GM21717 (cell line): Measurements from ENCODE around the gene CLDN25.

ENCODE experiments used
- ATAC-seq: cut with Tn5 transposase; IDR thresholded peaks from one replicate; pipeline ENCODE4 v1.9.1; 2021; ENCODE audit warnings: mild to moderate bottlenecking, moderate library complexity; ENCODE audit not compliant: unreplicated experiment

Gene CLDN25

DNA sequence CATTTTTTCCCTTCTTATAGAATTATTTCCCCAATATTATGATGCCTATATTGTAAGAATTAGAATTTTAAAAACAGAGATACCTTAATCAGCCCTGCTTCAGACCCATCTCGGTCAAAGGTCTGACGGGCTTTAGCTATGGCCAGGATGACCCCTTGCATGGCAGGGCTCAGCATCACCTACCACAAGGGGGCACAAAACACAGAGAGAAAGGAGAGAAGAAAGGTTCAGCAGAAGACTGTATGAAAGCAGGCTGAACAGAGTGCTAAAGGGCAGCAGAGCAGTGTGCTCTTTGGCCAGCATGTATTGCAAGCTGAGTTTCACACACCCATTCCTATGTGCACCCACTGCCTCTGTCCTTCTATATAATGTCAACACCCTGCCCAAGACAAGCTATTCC is 26.8 kb downstream of the CLDN25 start:
- ATAC-seq: no peak

GRCh38 chr11:113808931-113809330 is 29.3 kb downstream of the CLDN25 start:
- ATAC-seq: no peak

DNA sequence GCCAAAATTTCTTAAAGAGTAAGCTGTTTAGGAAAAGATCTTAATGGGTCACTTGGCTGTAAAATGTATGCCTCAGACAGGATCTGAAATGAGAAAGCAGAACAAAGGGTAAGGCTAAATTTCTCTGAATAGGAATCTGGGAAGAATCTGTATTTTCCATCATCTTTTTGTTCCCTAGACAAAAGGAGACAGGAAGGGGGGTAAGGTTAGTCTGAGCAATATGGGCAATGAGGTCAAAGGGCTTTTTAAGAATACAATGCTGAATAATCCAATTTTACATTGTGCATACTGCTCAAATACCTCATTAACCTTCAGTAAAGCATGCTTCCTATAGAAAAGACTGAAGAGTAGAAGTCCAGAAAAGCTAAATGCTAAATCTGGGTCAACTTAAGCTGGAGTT is 34.6 kb downstream of the CLDN25 start:
- no peak for ATAC-seq

DNA sequence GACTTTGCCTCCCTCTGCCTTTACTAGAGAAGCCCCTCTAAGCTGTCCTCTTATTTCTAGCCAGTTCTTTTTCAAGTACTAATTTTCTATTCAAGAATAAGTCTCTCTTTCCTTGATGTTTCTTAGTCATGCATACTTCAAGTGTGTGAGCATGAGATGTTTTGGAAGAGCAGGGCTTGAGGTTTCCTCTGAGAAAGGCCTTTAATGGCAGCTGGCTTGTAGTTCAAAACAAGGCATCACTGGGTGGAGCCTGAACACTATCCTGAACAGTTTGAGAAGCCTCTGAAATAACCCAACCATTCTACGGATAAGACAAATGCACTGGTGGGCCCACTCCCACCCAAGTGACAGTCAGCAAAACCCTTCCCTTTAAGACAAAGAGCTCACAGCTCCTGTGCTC is 37.6 kb downstream of the CLDN25 start:
- ATAC-seq: no peak

DNA sequence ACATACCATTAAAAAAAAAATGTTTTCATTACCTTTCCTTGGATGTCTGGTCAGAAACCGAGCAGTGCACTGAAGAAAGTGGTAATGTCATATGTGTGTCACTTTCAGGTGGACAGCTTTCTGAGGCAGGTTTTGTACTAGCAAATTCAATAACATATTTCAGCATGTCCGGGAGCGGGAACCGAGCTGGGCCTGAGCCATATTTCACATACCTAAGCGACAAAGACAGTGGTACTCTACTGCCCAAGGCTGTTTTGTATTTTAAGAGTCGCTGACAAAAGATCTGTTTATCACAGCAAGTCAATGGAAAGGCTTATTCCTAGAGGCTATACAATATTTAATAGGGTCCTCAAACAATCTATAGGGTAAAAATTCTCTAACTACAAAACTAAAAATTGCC is 38.0 kb downstream of the CLDN25 start:
- ATAC-seq: no peak

DNA sequence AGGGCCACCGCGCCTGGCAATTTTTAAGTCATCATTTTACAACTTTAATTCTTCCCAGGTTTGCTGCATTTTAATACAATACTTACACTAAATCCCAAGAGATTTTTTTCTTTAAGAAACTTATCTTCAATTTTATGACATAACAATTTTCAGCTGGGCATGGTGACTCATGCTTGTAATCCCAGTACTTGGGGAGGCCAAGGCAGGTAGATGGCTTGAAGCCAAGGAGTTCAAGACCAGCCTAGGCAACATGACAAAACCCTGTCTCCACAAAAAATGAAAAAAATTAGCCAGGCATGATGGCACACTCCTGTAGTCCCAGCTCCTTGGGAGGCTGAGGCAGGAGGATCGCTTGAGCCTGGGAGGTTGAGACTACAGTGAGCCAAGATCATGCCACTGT is 38.8 kb downstream of the CLDN25 start:
- ATAC-seq: no peak

DNA sequence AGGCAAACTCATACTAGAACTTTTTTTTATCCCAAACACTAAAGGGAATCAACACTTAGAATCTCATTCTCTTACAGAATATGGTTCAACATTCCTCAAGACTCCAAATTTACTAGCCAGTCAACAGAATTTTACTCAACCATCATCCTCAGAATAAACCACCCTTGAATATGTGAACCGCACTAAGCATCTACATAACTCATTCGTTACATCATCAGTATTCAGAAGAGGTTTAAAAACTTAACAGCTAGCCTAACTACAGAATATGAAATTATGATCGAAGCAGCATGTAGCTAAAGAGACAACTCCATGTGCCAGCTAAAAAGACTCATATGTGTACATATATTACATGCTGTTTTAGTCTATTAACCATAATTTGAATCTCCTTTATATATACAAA is 47.9 kb downstream of the CLDN25 start:
- no peak for ATAC-seq

GRCh38 chr11:113828191-113828590 is 48.6 kb downstream of the CLDN25 start:
- no peak for ATAC-seq

DNA sequence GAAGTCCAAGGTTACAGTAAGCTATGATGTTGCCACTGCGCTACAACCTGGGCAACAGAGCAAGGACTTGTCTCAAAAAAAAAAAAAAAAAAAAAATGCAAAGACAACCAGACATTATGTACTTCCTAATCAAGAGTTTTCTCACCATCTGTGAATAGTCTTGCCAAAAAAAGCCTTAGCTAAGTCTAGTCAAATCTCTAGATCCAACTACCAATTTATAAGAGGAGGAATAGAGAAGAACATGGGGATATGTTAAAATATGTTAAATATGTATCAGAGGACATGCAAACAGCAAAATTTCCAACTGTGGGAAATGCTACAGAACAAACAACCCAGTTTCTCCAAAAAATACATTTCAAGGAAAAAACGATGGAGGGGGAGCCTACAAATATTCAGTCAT is 50.2 kb downstream of the CLDN25 start:
- ATAC-seq: no peak
